GM21381 (cell line): ENCODE measurements around the gene SRCAP.

Experiments
- ATAC-seq: cut with Tn5 transposase; IDR thresholded peaks from one replicate; pipeline ENCODE4 v1.9.1; 2021; ENCODE audit warnings: mild to moderate bottlenecking, moderate library complexity; ENCODE audit not compliant: unreplicated experiment

Gene SRCAP

DNA sequence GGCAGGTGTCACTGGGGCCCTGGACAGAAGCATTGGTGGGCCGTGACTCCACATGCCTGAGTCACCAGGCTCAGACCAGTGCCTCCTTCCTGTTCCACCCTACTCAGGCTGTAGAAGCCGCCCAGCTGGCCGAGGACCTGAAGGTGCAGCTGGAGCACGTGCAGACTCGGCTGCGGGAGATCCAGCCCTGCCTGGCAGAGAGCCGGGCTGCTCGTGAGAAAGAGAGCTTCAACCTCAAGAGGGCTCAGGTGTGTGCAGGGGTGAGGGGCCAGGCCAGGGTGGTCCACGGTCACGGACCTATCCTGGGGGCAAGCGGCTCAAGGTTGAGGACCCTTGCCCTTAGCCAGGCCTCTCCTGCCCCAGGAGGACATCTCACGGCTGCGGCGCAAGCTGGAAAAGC lies 72.8 kb downstream of the SRCAP start:
- ATAC-seq: no peak

DNA sequence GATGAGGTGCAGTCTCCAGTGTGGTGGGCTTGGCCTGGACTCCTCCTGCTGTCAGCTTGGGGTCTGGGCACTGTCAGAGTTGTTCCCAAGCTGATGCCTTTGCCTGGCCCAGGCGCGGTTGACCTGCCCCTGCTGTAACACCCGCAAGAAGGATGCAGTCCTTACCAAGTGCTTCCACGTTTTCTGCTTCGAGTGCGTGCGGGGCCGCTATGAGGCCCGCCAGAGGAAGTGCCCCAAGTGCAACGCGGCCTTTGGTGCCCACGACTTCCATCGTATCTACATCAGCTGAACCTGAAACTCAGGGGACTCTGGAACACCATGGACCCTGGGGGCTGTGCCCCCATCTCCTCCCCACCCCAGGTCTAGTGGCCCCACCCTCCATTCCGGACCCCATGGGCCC lies 74.9 kb downstream of the SRCAP start:
- ATAC-seq: no peak

GRCh38 chr16:30774367-30775130 lies 75.6 kb downstream of the SRCAP start:
- no peak for ATAC-seq

GRCh38 chr16:30775131-30775391 lies 76.1 kb downstream of the SRCAP start:
- ATAC-seq: no peak

GRCh38 chr16:30775392-30776188 lies 76.6 kb downstream of the SRCAP start:
- ATAC-seq: peak; percentile 57

GRCh38 chr16:30777591-30778297 lies 78.8 kb downstream of the SRCAP start:
- ATAC-seq: no peak

- ATAC-seq: no peak
Measured at GRCh38 chr16:30778549-30779244, 79.7 kb downstream of the SRCAP start.

GRCh38 chr16:30779596-30779995 lies 80.6 kb downstream of the SRCAP start:
- no peak for ATAC-seq

DNA sequence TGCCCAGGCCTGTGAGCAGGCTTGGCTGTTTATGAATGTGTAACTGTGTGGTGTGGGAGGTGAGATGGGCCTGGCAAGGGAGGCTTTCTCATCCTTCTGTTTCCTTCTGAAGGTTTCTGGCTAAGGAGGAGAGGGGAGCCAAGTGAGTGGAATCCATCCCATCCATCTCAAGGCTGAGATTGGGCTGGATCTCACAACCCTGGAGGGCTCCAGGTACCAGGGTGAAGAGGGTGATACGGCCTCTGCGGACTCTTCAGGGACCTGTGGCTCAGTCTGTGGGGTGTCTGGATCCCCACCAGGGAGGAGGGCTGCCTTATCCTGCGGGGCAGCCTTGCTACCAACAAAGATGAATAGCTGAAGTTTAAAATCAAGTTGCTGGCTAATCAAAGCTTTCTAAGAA lies 81.0 kb downstream of the SRCAP start:
- no peak for ATAC-seq

- ATAC-seq: no peak
Measured at GRCh38 chr16:30780549-30780948, 81.6 kb downstream of the SRCAP start.

- ATAC-seq: no peak
Measured at GRCh38 chr16:30782486-30783279, 83.7 kb downstream of the SRCAP start.

DNA sequence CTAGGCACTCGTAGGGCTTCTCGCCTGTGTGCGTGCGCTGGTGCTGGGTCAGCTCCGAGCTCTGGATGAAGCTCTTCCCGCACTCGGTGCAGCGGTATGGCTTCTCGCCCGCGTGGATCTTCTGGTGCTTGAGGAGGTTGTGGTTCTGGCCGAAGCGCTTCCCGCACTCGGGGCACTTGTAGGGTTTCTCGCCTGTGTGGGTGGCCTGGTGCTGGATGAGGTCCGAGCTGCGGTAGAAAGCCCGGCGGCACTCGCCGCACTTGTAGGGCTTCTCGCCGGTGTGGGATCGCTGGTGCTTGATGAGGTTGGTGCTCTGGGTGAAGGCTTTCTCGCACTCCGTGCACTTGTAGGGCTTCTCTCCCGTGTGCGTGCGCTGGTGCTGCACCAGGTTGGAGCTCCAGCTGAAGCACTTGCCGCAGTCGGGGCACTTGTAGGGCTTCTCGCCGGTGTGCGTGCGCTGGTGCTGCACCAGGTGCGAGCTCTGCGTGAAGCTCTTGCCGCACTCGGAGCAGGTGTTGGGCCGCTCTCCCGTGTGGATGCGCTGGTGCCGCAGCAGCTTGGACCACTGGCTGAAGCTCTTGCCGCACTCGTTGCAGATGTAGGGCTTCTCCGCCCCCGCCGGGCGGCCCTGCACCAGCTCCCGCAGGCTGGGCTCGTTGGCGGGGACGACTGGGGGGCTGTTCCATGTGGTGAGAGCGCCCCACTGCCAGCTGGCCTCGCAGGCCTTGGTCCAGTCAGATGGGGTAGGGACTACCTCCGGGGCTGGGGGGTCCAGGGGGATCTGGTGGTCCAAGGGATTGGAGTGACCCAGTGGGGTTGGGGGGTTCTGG lies 84.5 kb downstream of the SRCAP start:
- no peak for ATAC-seq

GRCh38 chr16:30784215-30784614 lies 85.2 kb downstream of the SRCAP start:
- no peak for ATAC-seq

DNA sequence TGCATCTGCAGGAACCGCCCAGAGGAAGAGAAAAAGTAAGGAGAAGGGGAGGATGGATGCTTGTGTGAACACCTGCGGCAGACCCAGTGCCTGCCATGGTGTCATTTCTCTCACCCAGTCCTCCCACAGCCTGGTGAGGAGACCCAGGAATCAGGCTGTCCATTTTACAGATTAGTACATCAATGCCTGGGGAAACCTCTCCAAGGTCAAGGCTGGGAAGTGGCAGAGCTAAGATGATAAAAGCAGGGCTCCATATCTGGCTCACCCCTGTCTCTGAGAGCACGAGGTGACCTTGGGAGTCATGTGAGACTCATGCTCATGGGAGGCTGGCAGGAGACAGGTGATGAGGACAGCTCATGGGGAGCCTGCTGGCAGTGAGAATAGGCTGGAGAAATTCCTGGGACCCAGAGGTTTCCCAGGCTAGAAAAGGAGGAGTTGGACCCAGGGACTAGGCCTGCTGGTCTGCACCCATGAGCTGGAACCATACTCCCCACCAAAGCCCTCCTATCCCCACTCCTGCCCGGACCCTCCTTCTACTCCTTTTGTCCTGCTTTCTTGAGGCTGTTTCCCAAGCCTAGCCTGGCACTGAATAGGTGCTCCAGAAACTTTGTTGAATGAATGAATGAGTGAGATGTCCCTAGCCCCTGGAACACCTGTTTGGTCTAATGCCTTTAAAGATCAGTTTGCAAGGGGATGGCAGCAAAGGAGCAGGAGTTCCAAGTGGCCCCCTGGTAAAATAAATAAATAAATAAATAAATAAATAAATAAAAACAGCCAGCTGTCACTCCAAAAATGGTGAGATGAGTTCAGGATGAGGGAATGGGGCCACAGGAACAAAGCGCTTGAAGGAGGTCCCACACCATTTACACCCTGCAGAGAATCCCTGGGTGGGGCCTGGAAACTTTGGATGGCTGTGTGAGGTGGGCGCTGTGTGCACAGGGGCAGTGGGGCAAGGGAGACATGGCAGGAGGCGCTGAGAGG lies 86.4 kb downstream of the SRCAP start:
- ATAC-seq: no peak

DNA sequence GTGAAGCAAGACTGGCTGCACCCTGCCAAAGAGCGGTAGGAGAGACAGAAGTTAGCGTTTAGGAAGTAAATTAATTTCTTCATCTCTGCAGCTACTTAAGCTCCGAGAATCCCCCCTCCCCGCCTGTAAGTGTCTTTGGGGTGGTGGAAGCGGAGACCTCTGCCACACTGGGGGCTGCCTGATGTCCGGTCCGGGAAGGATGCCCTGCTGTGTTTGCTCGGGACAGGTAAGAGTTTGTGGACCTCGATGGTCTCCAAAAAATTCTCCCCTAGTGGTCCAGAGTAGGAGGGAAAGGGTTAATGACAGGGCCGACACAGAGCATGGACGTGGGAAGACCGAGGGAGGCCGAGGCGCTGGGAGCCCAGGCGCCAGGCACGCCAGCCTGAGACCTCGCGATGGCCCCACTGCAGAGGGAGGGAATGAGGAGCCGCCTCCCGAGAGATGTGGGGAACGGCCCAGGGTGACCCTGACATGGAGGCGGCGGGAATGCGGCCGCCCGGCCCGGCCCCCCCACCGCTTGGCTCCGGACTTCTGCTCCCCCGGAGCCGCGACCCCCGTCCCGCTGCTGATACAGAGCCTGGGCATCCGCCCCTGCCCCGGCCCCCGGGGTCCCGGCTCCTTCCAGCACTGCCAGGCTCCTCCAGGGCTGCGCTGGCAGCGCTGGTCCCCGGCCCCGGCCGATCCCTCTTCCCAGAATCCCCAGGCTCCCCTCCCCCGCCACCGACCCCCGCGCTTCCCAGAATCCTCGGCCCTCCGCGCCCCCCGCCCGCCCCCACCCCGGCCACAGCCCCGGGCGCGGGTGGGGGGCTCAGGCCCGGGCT lies 87.4 kb downstream of the SRCAP start:
- ATAC-seq: no peak

DNA sequence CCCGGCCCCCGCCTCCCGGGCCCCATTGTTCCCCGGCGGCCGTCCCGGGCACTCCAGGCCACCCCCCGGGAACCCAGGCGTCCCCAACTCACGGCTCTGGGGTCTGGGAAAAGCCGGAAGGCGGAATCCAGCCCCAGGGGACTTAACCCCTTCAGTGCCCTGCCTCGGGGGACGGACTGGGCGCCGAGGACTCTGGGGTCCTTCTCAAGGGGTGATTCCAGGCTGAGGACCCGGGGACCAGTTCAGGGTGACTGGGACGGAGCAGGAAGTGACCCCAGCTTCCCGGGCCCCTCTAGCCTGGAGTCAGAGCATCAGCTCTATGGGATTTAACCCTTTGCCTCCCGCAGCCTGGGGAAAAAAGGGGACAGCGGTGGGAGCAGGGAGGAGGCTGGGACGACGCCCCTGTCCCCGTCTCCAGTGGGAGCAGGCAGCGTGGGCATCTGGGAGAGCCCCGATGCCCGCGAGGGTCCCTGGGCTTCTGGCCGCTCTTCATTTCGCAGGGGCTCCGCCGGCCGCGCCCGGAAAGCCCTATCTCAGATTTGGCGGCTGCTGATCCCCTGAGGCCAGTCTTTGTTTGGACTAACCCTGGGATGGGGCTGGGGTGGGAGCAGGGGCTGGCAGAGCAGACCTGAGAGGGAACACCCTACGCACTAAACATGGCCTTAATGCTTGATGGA lies 88.1 kb downstream of the SRCAP start, which contains the start of gene ZNF629:
ZNF629 (minus strand) TSS at position 270 of the 677 bp plus-strand sequence. CDS start 2,723 bp downstream, outside the sequence.
- no peak for ATAC-seq
